Neutrophil (primary cell): ENCODE measurements around the gene MUC15.

ENCODE experiments used
- H3K27ac ChIP-seq: fragments of 200-600 bp; sonication (generic); 2 replicates; pipeline ENCODE4 v1.5.1; 2016; ENCODE audit warnings: mild to moderate bottlenecking, moderate library complexity
- H3K27me3 ChIP-seq: fragments of 200-600 bp; sonication (generic); 2 replicates; pipeline ENCODE4 v1.6.0; 2016; ENCODE audit warnings: mild to moderate bottlenecking
- H3K36me3 ChIP-seq: fragments of 200-600 bp; sonication (generic); 2 replicates; pipeline ENCODE4 v1.5.1; 2017
- H3K4me1 ChIP-seq, 2 experiments: fragments of 200-600 bp in 1 of 2; sonication (generic) in 1 of 2; 1 replicate in 1 of 2; 2 replicates in 1 of 2; pipeline versions ENCODE4 v1.5.1 to v1.6.1; 2013 to 2016; ENCODE audit warnings: low read depth in 1 of 2, low read length in 1 of 2, mild to moderate bottlenecking in 1 of 2, moderate library complexity in 1 of 2; ENCODE audit not compliant: control insufficient read depth in 1 of 2, insufficient read depth in 1 of 2
- H3K4me3 ChIP-seq, 2 experiments: fragments of 200-600 bp in 1 of 2; sonication (generic) in 1 of 2; 1 replicate in 1 of 2; 2 replicates in 1 of 2; pipeline ENCODE4 v1.5.1; 2013 to 2016; ENCODE audit warnings: low read depth in 1 of 2, low read length in 1 of 2, mild to moderate bottlenecking in 1 of 2, moderate library complexity in 1 of 2
- H3K9me3 ChIP-seq: fragments of 200-600 bp; sonication (generic); 2 replicates; pipeline ENCODE4 v1.5.1; 2016
- CTCF ChIP-seq: fragments of 200-600 bp; sonication (generic); IDR thresholded peaks from 2 replicates; pipeline ENCODE4 v1.5.1; 2016; ENCODE audit warnings: antibody characterized with exemption

Gene MUC15

GRCh38 chr11:26558190-26558589 is 13.9 kb downstream of the MUC15 start:
- no peak for TF ChIP-seq CTCF
- no peak overlapping the region for H3K27ac ChIP-seq
- H3K4me1 ChIP-seq: no peaks in the 10 kb centered on the region
- no peaks in the 10 kb centered on the region for H3K36me3 ChIP-seq
- no peak overlapping the region for H3K4me3 ChIP-seq
- no peaks in the 10 kb centered on the region for H3K27me3 ChIP-seq
- no peaks in the 10 kb centered on the region for H3K9me3 ChIP-seq

- Histone ChIP-seq H3K4me1 (no peaks in the 10 kb centered on the region), H3K9me3 (no peaks in the 10 kb centered on the region), H3K36me3 (no peaks in the 10 kb centered on the region), H3K4me3 (no peak overlapping the region), H3K27me3 (no peaks in the 10 kb centered on the region), H3K27ac (no peak overlapping the region)
- TF ChIP-seq CTCF: no peak
These were observed 14.4 kb downstream of the MUC15 start for GRCh38 chr11:26557666-26558065.

GRCh38 chr11:26556582-26556981 is 15.5 kb downstream of the MUC15 start:
- H3K27me3 ChIP-seq: no peaks in the 10 kb centered on the region
- H3K4me1 ChIP-seq: no peaks in the 10 kb centered on the region
- no peak overlapping the region for H3K27ac ChIP-seq
- no peak for TF ChIP-seq CTCF
- H3K36me3 ChIP-seq: no peaks in the 10 kb centered on the region
- no peak overlapping the region for H3K4me3 ChIP-seq
- no peaks in the 10 kb centered on the region for H3K9me3 ChIP-seq

GRCh38 chr11:26554455-26554854 is 17.6 kb downstream of the MUC15 start:
- no peaks in the 10 kb centered on the region for H3K4me1 ChIP-seq
- H3K27me3 ChIP-seq: no peaks in the 10 kb centered on the region

GRCh38 chr11:26553182-26553581 is 18.9 kb downstream of the MUC15 start:
- Histone ChIP-seq H3K4me3 (no peak overlapping the region), H3K27ac (no peak overlapping the region), H3K36me3 (no peaks in the 10 kb centered on the region), H3K9me3 (no peaks in the 10 kb centered on the region), H3K4me1 (no peaks in the 10 kb centered on the region), H3K27me3 (no peaks in the 10 kb centered on the region)
- TF ChIP-seq CTCF: no peak

More at GRCh38 chr11:26554455-26554854, 17.6 kb downstream of the MUC15 start:
- no peak overlapping the region for H3K4me3 ChIP-seq
- TF ChIP-seq CTCF: no peak
- H3K27ac ChIP-seq: no peak overlapping the region
- no peaks in the 10 kb centered on the region for H3K9me3 ChIP-seq
- no peaks in the 10 kb centered on the region for H3K36me3 ChIP-seq
